SJCRH30 (cell line): ENCODE measurements around the gene TNKS2. TPM values are rescaled to one million over a fixed set of nuclear protein-coding genes. Genes with fewer than 3 reads are reported as not detected.
"Not testable (repeated sequence)": the region's sequence is repeated elsewhere in the genome, so short reads cannot be mapped to it uniquely, and the experiment has no call there.

Experiments
- DNase-seq, 2 experiments: peaks; one replicate each; pipeline ENCODE4 v3.0.0-alpha.2; 2015 to 2020
- H3K27ac ChIP-seq: fragments of 250-450 bp; sonication (Bioruptor Pico); 2 replicates; pipeline ENCODE4 v1.5.1; 2020; ENCODE audit warnings: mild to moderate bottlenecking, moderate library complexity
- H3K27me3 ChIP-seq: fragments of 250-450 bp; sonication (Bioruptor Pico); 2 replicates; pipeline ENCODE4 v1.5.1; 2020; ENCODE audit warnings: mild to moderate bottlenecking, moderate library complexity
- H3K36me3 ChIP-seq: fragments of 250-450 bp; sonication (Bioruptor Pico); 2 replicates; pipeline ENCODE4 v1.5.1; 2020; ENCODE audit warnings: mild to moderate bottlenecking, moderate library complexity
- H3K4me1 ChIP-seq: fragments of 250-450 bp; sonication (Bioruptor Pico); 2 replicates; pipeline ENCODE4 v1.5.1; 2020; ENCODE audit warnings: mild to moderate bottlenecking, moderate library complexity
- H3K4me3 ChIP-seq: fragments of 250-450 bp; sonication (Bioruptor Pico); 2 replicates; pipeline ENCODE4 v1.5.1; 2020; ENCODE audit warnings: mild to moderate bottlenecking, moderate library complexity
- H3K9me3 ChIP-seq: fragments of 250-450 bp; sonication (Bioruptor Pico); replicated peaks from 2 replicates; pipeline ENCODE4 v1.5.1; 2020; ENCODE audit warnings: mild to moderate bottlenecking, moderate library complexity
- total RNA-seq: library from RNA; depleted of rRNA; stranded (reverse); fragments of >200 nt; shearing (Covaris generic); gene quantifications from 2 replicates; pipeline ENCODE4 v1.2.3, GENCODE V29; 2014

The TNKS2 gene
- total RNA-seq, 1 experiment from 2014 or later = 17.6 TPM

GRCh38 chr10:91875779-91876178 is 77.6 kb downstream of the TNKS2 start:
- Histone ChIP-seq H3K4me3 (no peak overlapping the region), H3K27ac (no peak overlapping the region), H3K36me3 (no peaks in the 10 kb centered on the region), H3K27me3 (no peaks in the 10 kb centered on the region), H3K4me1 (no peaks in the 10 kb centered on the region; the same call in 1 of the 2 replicates), H3K9me3 (no peaks in the 10 kb centered on the region)
- peak in 1 of 2 experiments; percentile 17 for DNase-seq

- Histone ChIP-seq H3K4me1 (no peaks in the 10 kb centered on the region; the same call in 1 of the 2 replicates), H3K27ac (peak overlapping the region; percentile 43), H3K4me3 (peak overlapping the region; percentile 38), H3K36me3 (no peaks in the 10 kb centered on the region), H3K27me3 (no peaks in the 10 kb centered on the region), H3K9me3 (no peaks in the 10 kb centered on the region)
- DNase-seq = peak in 1 of 2 experiments; percentile 12
Measured at GRCh38 chr10:91879515-91880170, 81.4 kb downstream of the TNKS2 start.

- no peaks in the 10 kb centered on the region for H3K36me3 ChIP-seq
- DNase-seq = peak; percentile 38 to 57
- H3K4me1 ChIP-seq = peaks cover 4% of the 10 kb centered on the region; the same call in 1 of the 2 replicates
- H3K9me3 ChIP-seq = no peaks in the 10 kb centered on the region
- peak overlapping the region; percentile 43 for H3K27ac ChIP-seq
- H3K27me3 ChIP-seq = no peaks in the 10 kb centered on the region
- peak overlapping the region; percentile 38 for H3K4me3 ChIP-seq
Measured at GRCh38 chr10:91880310-91880709, 82.1 kb downstream of the TNKS2 start.

GRCh38 chr10:91883549-91884444 is 85.6 kb downstream of the TNKS2 start:
- H3K9me3 ChIP-seq = no peaks in the 10 kb centered on the region
- peak overlapping the region; percentile 44 for H3K4me3 ChIP-seq
- H3K27ac ChIP-seq = peak overlapping the region; percentile 80
- H3K27me3 ChIP-seq = no peaks in the 10 kb centered on the region
- H3K4me1 ChIP-seq = peaks cover 11% of the 10 kb centered on the region
- no peaks in the 10 kb centered on the region for H3K36me3 ChIP-seq
- peak; percentile 69 to 74 for DNase-seq

GRCh38 chr10:91884536-91884935 is 86.3 kb downstream of the TNKS2 start:
- H3K36me3 ChIP-seq = no peaks in the 10 kb centered on the region
- peaks cover 11% of the 10 kb centered on the region for H3K4me1 ChIP-seq
- no peaks in the 10 kb centered on the region for H3K9me3 ChIP-seq
- H3K27me3 ChIP-seq = no peaks in the 10 kb centered on the region
- no peak for DNase-seq
- H3K4me3 ChIP-seq = peak overlapping the region; percentile 44
- peak overlapping the region; percentile 80 for H3K27ac ChIP-seq

GRCh38 chr10:91885362-91886079 is 87.3 kb downstream of the TNKS2 start:
- Histone ChIP-seq H3K36me3 (no peaks in the 10 kb centered on the region), H3K9me3 (no peaks in the 10 kb centered on the region), H3K27ac (0 out of 2 replicates have a peak overlapping the region, but pooled peaks have one; percentile 80), H3K27me3 (no peaks in the 10 kb centered on the region), H3K4me3 (no peak overlapping the region), H3K4me1 (peaks cover 11% of the 10 kb centered on the region)
- DNase-seq = no peak

- H3K36me3 ChIP-seq = no peaks in the 10 kb centered on the region
- no peak for DNase-seq
- H3K4me3 ChIP-seq = peak overlapping the region; percentile 62
- H3K27ac ChIP-seq = peak overlapping the region; percentile 91
- no peaks in the 10 kb centered on the region for H3K9me3 ChIP-seq
- H3K27me3 ChIP-seq = no peaks in the 10 kb centered on the region
- H3K4me1 ChIP-seq = peaks cover 11% of the 10 kb centered on the region
Measured at GRCh38 chr10:91886954-91887271, 88.7 kb downstream of the TNKS2 start.

- H3K36me3 ChIP-seq = no peaks in the 10 kb centered on the region
- H3K27me3 ChIP-seq = no peaks in the 10 kb centered on the region
- H3K4me3 ChIP-seq = peak overlapping the region; percentile 62
- H3K27ac ChIP-seq = peak overlapping the region; percentile 91
- H3K4me1 ChIP-seq = peaks cover 11% of the 10 kb centered on the region
- DNase-seq = peak; percentile 85
- H3K9me3 ChIP-seq = no peaks in the 10 kb centered on the region
Measured at GRCh38 chr10:91887272-91888076, 89.2 kb downstream of the TNKS2 start.

GRCh38 chr10:91891125-91892001 is 93.1 kb downstream of the TNKS2 start:
- Histone ChIP-seq H3K36me3 (no peaks in the 10 kb centered on the region), H3K4me1 (peaks cover 6% of the 10 kb centered on the region), H3K27ac (no peak overlapping the region), H3K27me3 (no peaks in the 10 kb centered on the region), H3K4me3 (no peak overlapping the region), H3K9me3 (no peaks in the 10 kb centered on the region)
- DNase-seq = no peak

- Histone ChIP-seq H3K4me1 (no peaks in the 10 kb centered on the region), H3K27ac (no peak overlapping the region), H3K9me3 (no peaks in the 10 kb centered on the region), H3K36me3 (no peaks in the 10 kb centered on the region), H3K27me3 (no peaks in the 10 kb centered on the region), H3K4me3 (no peak overlapping the region)
- no peak for DNase-seq
Measured at GRCh38 chr10:91893051-91893450, 94.8 kb downstream of the TNKS2 start.

GRCh38 chr10:91894261-91894685 is 96.0 kb downstream of the TNKS2 start:
- DNase-seq, H3K36me3 ChIP-seq, H3K4me3 ChIP-seq, H3K9me3 ChIP-seq, H3K27ac ChIP-seq, H3K27me3 ChIP-seq, H3K4me1 ChIP-seq: not testable (repeated sequence)

- no peak overlapping the region for H3K27ac ChIP-seq
- no peaks in the 10 kb centered on the region for H3K36me3 ChIP-seq
Measured at GRCh38 chr10:91896212-91896756, 98.1 kb downstream of the TNKS2 start.

GRCh38 chr10:91897421-91897820 is 99.2 kb downstream of the TNKS2 start:
- no peak for DNase-seq
- H3K36me3 ChIP-seq = no peaks in the 10 kb centered on the region
- no peak overlapping the region for H3K27ac ChIP-seq
- H3K9me3 ChIP-seq = no peaks in the 10 kb centered on the region
- peaks cover 3% of the 10 kb centered on the region; the same call in 1 of the 2 replicates for H3K4me1 ChIP-seq
- no peak overlapping the region for H3K4me3 ChIP-seq
- no peaks in the 10 kb centered on the region for H3K27me3 ChIP-seq

More at GRCh38 chr10:91896212-91896756, 98.1 kb downstream of the TNKS2 start:
- H3K27me3 ChIP-seq = no peaks in the 10 kb centered on the region
- no peak overlapping the region for H3K4me3 ChIP-seq
- DNase-seq = no peak
- H3K4me1 ChIP-seq = no peaks in the 10 kb centered on the region
- H3K9me3 ChIP-seq = no peaks in the 10 kb centered on the region
